Fibroblast of skin of left biceps (primary cell): Measurements from ENCODE around the gene LDLRAD4.

ENCODE experiments used
- DNase-seq, 2 experiments: peaks; one replicate each; pipeline ENCODE4 v3.0.0-alpha.2; 2013; ENCODE audit warnings: low read depth in 2 of 2

LDLRAD4 gene

DNA sequence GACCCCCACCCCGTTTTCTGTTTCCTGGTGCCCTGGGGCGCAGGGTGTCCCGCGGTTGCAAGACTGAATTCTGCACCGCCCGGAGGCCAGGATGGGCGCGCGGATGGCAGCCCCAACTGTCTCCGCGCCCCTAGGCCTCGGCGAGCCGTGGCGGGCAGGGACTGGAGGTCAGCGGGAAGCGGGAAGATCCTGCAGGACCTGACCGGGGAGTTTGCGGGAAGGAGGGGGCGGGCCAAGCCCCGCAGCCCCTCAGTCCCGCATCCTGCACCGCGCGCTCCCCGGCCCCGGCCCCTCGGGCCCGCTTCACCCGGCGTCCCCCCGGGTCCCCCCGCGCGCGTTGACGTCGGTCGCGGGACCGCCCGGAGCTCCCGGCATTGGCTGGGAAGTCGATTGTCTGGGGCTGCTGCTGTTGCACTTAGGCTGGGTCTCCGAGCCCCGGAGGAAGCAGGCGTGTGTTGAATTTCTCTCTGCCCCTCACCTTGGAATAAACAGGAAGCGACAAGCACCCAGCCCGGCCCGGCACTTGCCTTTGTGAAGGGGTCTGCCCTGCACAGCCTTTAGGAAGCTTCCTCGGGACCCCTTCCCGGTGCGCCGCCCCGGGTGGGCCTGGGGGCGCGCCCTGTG is at the start of gene LDLRAD4:
Gene LDLRAD4 (plus strand): TSS at position 393 of the 624 bp plus-strand sequence.
- DNase-seq: no peak

DNA sequence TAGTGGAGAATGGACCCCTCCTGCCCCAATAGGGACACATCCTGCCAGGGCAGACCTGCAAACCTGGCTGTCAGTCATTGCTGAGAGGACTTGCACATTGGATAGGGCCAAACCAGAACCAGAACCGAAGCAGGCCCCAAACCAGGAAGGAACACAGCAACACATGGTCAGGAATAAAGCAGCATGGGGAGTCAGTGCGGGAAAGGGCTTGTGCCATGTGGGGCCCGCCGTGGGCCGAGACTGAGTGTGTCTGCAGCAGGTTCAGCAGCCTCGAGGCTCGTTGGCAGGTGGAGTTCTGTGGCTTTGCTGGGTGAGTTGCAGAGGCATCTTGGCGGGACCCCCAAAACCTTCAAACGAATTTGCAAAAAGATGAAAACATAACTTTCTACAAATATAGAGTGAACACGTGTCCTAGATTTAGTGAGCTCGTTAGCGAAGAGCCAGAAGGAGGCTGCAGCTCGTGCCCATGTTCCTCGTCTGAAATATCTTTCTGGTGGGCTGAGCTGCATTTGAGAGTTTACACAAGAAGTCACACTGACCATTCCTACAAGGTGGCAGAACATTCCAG is 44.9 kb upstream of the LDLRAD4 start:
- DNase-seq: no peak

DNA sequence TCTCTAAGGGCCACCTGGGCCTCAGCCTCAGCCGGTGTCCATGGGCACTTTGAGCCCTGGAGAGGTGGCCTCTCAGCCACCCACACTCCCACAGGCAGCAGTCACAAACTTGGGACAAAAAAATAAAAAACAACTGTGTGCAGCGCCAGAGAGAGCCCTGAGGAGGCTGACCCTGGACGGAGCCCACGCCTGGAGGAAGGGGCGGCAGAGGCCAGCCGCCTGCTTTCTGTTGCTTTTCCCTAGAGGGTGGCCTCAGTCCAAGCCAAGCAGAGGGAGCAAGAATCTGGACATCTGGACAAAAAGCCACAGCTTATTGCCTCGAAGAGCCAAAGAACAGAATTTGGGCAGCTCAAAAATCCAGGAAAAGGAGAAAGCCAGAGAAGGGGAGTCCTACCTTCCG is 43.3 kb upstream of the LDLRAD4 start:
- no peak for DNase-seq

DNA sequence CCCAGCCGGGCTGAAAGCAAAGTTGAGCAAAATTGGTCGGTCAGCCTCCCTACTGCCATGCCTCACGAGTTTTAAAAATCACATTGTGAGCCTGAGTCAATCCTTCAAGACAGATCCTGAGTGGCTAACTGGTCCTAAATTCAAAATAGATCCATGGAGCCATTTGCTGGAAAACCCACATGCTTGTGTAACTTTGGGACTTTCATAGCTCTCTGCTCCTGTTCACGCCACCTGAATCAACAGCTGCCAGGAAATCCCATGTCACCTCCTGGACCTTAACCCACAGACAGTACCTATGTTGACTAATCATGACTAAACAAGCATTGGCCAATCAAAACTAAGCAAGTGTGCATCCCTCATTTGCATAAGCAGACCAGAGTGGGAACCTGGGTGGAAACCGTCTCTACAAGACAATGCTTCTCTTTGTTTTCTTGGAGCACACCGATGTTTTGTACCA is 42.8 kb upstream of the LDLRAD4 start:
- no peak for DNase-seq

DNA sequence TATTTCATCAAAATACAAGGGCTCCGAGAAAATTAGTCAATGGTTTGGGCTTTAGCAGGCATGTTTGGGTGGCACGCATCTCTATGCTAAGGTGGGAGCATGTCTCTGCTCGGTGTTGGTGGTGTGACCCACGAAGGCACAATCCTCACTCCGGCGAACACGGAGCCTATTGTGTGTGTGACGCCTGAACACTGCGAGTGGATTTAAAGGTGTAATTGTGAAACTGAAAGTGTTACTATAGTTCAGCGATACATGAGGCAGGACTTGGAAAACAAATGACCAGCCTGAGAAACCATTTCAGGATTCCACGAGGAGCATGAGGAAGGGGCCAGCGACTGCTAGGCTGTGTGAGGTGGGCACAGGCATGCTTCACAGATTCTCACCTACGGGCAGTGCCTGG is 41.7 kb upstream of the LDLRAD4 start:
- no peak for DNase-seq

DNA sequence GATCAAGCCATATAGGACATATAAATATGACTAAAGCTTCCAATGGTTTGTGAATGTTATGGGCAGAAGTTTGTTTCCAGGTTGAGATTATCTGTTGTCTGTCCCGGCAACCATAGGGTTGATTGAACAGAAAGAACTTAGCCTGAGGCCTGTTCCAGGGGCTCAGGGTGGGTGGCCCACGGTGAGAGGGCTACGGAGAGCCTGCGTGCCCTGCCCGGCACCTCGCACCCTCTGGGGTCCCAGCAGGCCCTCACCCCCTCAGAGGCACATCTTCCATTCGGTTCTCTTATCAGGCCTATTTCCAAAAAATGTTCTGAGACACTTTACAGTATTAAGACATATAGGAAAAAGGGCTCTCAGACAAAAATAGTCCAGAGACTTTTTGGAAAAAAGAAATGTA is 40.4 kb upstream of the LDLRAD4 start:
- DNase-seq: no peak

DNA sequence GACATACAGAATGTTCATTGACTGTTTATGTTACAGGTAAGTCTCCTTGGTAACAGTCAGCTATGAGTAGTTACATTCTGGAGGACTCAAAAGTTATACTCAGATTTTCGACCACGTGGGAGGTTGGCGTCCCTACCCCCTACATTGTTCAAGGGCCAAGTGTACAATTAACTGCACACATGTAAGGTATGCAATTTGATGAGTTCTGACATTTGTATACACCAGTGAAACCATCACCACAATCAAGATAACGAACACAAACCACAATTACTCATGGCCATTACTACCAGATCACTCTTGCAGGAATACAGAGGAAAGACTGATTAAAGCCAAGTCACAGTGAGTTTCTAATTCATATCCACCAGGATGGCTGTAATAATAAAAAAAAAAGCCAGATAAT is 39.6 kb upstream of the LDLRAD4 start:
- no peak for DNase-seq

DNA sequence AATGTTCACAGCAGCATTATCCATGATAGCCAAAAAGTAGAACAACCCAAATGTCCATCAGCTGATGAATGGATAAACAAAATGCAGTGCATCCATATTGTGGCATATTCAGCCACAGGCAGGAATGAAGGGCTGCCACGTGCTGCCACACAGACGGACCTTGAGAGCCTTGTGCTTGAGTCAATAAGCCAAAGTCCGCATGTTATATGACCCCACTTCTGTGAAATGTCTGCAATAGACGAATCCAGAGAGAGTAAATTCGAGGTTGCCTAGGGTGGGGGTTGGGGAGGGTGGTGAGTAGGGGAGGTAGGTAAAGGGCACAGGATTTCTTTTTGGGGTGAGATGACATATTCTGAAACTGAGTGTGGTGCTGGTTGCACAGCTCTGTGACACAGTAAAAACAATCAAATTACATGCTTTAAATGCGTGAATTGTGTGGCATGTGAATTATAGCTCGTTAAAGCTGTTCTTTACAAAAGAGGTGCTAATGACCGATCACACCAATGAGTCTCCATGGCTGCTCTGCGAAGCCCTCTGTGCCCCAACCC is 38.9 kb upstream of the LDLRAD4 start:
- no peak for DNase-seq

DNA sequence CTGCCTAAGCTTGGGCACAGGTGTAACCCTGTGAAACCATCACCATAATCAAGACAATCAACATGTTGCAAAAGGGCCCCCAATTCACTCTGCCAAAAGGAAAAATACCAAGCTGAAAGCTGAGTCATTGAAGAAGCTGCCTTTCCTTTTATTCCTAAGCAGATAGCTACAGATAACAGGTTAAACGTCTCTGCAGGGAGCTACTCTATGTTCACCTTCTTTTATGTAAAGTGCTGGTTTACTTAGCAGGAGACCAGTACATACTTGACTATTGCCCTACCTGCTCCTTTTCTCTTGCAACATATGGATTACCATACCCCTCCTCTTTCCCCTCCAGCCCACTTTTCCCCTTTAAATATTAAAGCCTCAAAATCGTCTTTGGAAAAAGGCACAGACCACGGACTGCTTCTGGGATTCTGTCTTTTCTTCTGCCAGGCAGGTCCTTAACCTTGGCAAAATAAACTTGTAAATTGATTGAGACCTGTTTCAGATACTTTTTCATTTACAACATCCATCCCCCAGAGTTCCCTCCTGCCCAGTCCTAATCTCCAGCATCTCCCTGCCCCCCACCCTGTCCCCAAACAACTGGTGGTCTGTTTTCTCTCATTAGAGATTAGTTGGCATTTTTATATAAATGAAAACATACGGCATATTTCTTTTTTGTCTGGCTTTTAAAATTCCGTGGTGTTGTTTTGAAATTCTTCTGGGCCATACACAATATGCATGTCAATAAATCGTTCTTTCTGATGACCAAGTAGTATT is 37.8 kb upstream of the LDLRAD4 start:
- DNase-seq: no peak

DNA sequence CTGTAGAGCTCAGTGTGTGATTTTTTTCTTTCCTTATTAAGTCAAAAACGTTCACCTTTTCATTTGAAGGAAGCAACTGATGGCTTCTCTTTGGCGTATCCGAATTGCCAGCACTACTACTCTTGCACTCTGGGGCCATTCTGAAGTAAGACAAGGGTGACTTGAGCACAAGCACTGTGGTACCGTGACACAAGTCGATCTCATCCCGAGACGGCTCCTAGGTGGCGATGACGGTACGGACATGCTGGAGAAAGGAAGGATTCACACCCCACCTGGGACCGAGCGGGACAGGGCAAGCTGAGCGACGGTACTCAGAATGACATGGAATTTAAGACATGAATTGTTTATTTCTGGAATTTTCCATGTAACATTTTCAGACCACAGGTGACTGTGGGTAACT is 36.8 kb upstream of the LDLRAD4 start:
- DNase-seq: no peak

DNA sequence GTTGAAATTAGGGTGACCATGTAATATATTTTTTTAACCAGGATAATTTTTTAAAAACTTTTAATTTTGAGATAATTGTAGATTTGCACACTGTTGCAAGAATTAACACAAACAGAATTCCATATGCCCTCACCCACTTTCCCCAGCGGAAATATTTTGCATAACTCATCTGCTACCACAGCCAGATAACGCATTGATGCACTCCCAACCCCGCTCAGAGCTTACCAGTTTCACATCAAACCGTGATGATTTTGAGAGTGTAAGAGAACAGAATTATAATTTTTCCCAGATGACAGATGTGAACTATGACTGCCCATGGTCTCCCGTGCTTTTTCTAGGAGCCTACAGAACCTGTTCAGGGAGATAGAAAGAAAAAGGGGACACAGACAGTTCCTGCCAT is 35.2 kb upstream of the LDLRAD4 start:
- no peak for DNase-seq

DNA sequence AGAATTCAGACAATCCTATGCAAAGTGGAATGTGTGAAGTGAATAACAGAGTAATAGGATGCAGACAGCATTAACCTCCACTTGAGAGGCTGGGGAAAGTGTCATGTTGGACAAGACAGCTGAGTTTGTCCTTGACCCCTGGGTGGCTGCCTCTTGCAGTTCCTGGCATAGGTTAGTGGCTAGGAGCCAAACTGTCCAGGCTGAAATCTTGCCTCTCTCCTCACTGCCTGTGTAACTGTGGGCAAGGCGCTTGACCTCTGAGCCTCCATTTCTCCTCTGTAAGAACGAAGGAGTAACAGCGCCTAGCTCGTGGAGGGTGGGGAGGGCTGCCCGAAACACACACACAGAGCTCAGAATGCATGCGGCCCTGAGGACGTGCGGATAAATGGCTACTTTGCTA is 34.8 kb upstream of the LDLRAD4 start:
- DNase-seq: no peak

DNA sequence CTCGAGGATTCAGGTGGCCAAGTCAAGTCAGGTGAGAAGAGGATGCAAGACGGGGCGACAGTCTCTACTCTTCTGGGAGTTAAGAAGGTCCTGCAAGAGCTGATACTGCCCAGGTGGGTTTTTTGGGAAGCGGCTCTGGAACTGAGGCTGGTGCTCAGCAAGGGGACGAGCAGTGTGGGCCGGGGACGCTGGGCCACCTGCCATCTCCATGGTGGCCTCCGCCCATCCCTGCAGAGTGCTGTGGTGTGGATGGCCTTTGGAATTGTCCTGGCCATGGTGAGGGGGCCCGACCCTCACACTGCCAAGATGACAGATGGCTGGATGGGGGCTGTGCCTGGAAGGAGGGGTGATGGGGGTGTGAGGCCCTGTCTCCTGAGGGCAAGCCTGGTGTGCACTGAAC is 34.2 kb upstream of the LDLRAD4 start:
- no peak for DNase-seq

DNA sequence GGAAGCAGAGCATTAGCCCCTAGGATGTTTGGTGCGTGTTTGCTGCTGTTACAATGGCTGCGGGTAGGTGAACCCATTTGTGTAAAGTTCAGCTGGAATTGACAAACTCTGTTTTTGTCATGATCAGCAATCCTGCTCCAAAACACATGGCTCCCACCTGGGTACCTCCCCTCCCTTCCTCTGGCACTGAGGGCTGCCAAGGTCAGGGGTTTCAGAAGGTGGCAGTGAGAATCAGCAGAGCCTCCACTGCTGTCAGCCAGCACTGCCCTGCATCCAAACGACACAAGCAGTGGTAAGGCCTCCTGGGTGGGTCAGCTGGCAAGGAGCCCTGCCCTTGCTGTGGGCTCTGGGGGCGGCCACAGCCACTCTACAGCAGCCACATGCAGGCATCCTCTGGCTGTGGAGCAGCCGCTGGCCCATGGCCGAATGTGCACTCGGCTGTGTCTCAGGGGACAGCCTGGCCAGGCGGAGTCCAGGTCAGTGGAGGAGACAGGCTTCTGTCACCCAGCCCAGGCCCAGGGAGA is 32.8 kb upstream of the LDLRAD4 start:
- DNase-seq: no peak

DNA sequence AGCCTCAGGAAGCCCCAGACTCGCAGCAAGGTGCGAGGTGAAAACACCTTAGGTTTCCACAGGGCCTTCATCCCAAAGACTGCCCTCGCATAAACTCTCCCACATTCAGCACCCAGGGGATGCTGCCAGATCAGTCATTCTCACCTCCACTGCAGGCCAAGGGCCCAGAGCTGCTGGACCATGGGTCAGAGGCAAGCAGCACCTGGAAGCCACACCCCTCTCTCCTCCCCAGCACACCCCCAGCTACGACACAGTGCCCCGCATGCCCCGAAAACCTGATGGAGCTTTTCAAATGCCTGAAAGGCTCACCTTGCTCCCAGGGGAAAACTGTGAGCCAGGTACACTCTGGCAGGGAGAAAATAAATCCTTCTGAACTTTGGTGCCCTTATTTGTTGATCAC is 31.9 kb upstream of the LDLRAD4 start:
- no peak for DNase-seq

DNA sequence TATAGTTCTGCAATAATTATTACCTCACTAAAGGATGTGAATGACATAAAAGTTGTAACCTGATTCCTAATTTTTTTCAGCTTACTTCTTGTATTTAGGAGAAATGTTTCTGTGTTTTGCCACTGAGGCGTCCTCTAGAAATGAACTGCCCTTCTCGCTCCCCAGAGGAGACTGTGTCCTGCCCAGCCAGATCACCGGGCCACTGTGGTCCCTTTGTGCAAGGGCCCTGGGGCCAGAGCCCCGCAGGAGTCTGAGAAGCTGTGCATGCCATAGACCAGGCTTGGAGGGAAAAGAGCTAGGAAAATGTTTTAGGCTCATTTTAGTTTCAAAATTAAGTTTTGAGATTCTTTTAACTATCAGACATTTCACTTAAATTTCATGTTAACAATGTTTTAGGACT is 31.1 kb upstream of the LDLRAD4 start:
- no peak for DNase-seq

DNA sequence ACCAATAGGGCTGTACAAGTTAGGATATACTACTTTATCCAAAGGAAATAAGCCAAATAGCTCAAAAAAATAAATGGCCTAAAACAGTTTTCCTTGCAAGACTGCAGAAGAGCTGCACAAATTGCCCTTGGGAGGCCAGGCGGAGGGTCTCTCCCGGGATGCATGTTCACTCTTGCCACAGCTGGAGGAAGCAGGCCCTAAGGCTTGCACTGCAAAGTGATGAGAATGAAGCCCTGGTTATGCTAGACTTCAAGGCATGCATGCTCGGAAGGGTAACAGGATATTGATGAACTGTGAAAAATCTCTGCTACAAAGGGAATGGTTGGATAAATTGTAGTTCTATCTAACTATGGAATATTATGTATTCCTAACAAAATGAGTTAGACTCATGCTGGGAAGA is 27.5 kb upstream of the LDLRAD4 start:
- DNase-seq: no peak

DNA sequence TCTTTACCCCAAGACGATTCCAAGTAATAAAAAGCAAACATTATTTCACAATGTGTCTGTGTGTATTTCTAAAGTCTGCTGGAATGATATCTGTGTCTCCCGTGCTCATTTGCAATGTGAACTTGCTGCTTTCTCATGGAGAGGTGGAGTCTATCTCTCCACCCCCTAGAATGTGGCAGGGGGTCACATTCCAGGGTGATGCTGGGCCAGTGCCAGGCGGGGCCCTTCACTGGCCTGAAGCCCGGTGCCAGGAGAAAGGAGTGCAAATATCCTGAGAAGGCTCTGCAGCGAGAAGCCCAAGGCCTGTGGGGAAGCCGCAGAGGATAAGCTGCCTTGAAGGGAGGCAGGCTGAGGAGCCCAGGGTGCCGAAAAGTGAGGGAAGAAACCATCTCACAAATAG is 26.8 kb upstream of the LDLRAD4 start:
- DNase-seq: no peak

DNA sequence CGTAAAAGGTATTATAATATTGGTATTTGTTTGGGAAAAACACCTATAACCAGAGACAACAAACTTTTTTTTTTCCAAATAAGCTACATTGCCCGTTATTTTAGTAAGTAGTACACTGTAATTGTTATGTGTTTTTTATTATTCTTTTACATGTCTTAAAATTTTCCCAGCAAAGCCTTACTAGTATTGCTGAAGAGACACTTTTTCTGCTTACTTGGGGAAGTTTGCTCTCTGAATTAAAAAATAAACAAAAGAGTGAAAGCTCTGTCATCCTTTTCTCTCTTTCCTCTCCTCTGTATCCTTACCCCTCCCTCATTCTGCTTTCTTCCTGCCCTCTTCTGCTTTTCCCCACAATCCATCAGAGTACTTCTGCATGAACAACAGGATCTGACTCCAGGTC is 25.6 kb upstream of the LDLRAD4 start:
- DNase-seq: no peak

DNA sequence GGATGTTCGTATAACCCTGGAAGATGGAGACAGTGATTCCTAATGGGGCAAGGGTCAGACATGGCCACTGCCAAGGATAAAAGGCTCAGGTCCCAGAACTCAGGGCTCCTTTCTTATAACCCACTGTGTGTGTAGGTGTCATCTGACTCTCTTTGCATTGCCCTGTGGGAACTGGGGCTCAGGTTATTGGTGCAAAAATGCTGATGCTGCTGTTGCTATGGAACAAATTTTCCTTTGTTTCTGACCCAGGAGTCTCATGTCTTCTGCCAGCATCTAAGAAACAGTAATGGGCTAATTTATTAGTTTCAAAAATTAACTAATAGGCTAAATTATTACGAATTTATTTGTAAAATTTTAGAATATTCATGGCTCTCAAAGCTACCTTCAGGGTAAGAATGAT is 24.3 kb upstream of the LDLRAD4 start:
- DNase-seq: no peak

DNA sequence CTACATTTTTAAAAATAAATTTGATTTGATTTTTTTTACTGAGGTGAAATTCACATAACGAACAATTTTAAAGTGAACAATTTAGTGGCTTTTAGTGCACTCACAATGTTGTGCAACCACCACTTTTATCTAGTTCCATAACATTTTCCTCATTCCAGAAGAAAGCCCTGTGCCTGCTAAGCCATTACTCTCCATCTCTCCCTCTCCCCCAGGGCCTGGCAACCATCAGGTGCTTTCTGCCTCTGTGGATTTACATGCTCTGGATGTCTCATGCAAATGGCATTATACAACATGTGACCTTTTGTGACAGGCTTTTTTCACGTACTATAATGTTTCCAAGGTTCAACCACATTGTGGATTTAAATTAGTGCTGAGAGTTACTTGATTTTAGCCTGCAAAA is 19.9 kb upstream of the LDLRAD4 start:
- no peak for DNase-seq

DNA sequence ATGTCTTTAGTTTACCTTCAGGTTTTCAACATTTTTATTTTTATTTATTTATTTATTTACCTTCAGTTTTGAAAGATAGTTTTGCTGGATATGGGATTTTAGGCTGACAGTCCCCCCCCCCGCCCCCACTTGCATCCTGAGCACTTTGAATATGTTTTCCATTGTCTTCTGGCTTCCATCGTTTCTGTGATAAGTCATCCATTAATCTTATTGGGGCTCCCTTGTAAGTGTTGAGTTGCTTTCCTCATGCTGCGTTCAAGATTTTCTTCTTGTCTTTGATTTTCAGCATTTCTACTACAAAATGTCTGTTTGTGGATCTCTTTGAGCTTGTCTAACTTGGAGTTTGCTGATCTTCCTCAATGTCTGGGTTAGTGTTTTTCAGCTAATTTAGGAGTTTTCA is 19.4 kb upstream of the LDLRAD4 start:
- DNase-seq: no peak

DNA sequence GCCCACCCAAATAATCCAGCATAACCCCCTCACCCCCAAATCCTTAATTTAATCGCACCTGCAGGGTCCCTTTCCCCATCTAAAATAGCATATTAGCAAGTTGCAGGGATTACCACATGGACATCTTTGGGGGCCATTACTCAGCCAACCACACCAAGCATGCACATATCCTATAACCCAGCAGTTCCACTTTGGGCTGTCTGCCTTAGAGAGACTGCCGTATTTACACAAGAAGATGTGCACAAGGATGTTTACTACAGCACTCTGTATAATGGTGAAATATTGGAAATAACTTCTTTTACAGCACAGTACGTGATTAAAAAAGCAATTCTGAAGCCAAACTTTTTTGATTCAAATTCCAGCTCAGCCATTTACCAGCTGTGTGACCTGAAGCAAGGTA is 17.3 kb upstream of the LDLRAD4 start:
- no peak for DNase-seq
